Measurements from ENCODE around the gene RUFY2. TPM values are rescaled to one million over a fixed set of nuclear protein-coding genes. Genes with fewer than 3 reads are reported as not detected.
A peak's percentile ranks its signal among the peaks of the same experiment; 100 is the strongest.
"Not testable (repeated sequence)": the region's sequence is repeated elsewhere in the genome, so short reads cannot be mapped to it uniquely, and the experiment has no call there.

RUFY2 gene
- total RNA-seq: 10 to 100 TPM; 15.5 to 22.6 TPM

DNA sequence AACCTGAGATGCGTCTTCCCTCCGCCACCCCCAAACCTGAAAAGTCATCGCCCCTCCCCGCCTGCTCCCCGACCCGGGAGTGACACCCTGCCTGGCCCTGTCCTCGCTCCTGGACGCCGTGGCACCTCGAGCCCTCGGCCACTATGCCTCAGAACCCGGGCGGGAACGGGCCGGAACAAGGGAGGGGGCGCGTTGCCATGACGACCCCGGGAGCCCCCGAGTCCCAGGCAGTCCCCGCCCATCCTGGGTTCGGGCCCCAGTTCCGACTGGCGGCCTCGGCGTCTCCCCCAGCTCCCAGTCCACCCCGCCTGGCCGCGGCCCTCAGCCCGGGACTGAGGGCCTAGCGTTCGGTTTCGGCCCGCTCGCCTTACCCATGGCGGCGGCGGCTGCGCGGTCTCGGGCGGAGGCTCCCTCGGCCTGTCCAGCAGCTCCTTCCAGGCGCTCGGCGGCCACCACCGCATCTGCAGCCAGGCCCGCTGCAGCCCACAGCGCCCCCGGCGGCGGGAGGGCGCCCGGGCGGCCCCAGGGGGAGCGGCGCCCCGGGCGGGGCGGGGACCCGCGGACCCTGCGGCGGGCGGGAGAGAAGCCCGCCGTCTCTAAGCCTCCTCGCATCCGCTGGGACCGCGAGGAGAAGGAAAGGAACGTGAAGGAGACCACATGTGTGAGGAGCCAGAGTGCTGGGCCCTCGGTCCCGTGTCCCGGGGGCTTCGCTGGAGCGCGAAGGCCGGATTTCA lies at the start of gene RUFY2:
TSS of gene RUFY2 (minus strand) at position 463 of the 734 bp plus-strand sequence. CDS start at position 375, 88 bp downstream.
- H3K27ac Mint-ChIP-seq: peak within 1 kb of the TSS; percentile 83
- no peaks in the 10 kb centered on the region for H3K36me3 Mint-ChIP-seq
- H3K4me1 Mint-ChIP-seq: peaks cover 16% of the 10 kb centered on the region
- ATAC-seq (ENCODE audit: low read depth): peak; percentile 95
- peak within 1 kb of the TSS; percentile 90 for H3K4me3 Mint-ChIP-seq
- peak; percentile 94 for DNase-seq
- POLR2A ChIA-PET: interaction anchor here (0.6 to 1.7 kb wide), 10 partner anchors 9 to 490 kb away, joined by 3 to 23 read pairs (median 3); partner anchors contain the start of genes DNA2, HNRNPH3 and PBLD
- no peaks in the 10 kb centered on the region for H3K9me3 Mint-ChIP-seq
- H3K27me3 Mint-ChIP-seq: no peaks in the 10 kb centered on the region

- H3K4me3 Mint-ChIP-seq; H3K4me1 Mint-ChIP-seq; H3K27me3 Mint-ChIP-seq; DNase-seq; H3K9me3 Mint-ChIP-seq; H3K27ac Mint-ChIP-seq; ATAC-seq (ENCODE audit: low read depth): not testable (repeated sequence)
- peaks cover 26% of the 10 kb centered on the region for H3K36me3 Mint-ChIP-seq
- POLR2A ChIA-PET: interaction anchor here (1.1 kb wide), 1 partner anchor 9 kb away, joined by 5 read pairs; no protein-coding TSS in a partner anchor
Observed at GRCh38 chr10:68449698-68450097, 42.6 kb upstream of the RUFY2 start.

DNA sequence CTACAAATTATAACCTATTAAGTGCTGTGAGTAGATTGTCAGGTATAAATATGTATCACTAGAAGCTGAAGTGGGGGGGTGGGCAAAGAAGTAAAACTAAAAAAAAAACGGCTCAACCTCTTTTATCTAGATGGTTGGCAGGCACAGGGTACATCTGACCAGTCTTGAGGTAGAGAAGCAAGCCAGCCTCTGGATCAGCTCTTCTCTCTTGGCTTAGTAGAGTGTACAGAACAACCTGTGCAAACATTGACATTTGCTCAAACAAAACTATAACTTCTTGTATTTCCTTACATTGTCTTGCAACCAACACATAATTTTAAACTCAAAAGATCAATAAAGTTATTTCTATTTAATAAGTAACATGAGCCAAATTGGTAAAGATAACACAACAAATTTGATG lies 39.1 kb upstream of the RUFY2 start:
- Mint-ChIP-seq H3K27ac (no peak overlapping the region), H3K27me3 (no peaks in the 10 kb centered on the region), H3K4me3 (no peak overlapping the region), H3K9me3 (no peaks in the 10 kb centered on the region), H3K4me1 (no peaks in the 10 kb centered on the region), H3K36me3 (peaks cover 24% of the 10 kb centered on the region)
- POLR2A ChIA-PET: interaction anchor here (0.6 kb wide), 1 partner anchor 38 kb away, joined by 4 read pairs; no protein-coding TSS in a partner anchor
- ATAC-seq (ENCODE audit: low read depth) (no peak), DNase-seq (no peak)

DNA sequence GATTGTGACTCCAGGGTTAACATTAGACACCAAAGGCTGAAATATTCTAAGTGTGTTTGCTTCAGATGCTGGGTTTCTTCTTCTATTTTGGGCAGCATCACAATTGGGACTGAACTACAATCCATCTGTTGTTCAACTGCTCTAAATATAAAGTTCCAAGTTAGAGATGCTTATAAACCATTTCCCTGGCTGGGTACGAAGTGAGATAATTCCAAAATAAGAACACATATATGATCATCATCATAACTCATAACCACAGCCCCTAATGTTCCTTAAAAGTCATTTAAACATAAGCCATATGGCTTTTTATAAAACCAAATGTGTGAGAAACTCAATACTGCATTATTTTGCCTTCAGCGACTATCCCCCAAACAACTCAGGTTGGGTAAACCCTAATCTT lies 35.9 kb upstream of the RUFY2 start:
- H3K27ac Mint-ChIP-seq: no peak overlapping the region
- no peaks in the 10 kb centered on the region for H3K4me1 Mint-ChIP-seq
- POLR2A ChIA-PET: no interaction called here
- H3K27me3 Mint-ChIP-seq: no peaks in the 10 kb centered on the region
- no peak overlapping the region for H3K4me3 Mint-ChIP-seq
- no peak for ATAC-seq (ENCODE audit: low read depth)
- peaks cover 17% of the 10 kb centered on the region for H3K36me3 Mint-ChIP-seq
- H3K9me3 Mint-ChIP-seq: no peaks in the 10 kb centered on the region
- no peak for DNase-seq

DNA sequence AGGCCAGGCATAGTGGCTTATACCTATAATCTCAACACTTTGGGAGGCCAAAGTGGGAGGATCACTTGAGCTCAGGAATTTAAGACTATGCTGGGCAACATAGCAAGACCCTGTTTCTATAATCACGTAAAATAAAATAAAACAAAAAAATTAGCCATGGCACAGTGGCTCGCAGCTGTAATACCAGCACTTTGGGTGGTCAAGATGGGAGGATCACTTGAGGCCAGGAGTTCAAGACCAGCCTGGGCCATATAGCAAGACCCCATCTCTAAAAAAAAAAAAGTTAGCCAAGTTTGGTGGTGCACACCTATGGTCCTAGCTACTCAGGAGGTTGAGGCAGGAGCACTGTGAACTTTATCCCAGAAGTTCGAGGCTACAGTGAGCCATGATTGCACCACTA lies 33.8 kb upstream of the RUFY2 start:
- no peak for DNase-seq
- Mint-ChIP-seq H3K27me3 (no peaks in the 10 kb centered on the region), H3K4me3 (no peak overlapping the region), H3K9me3 (no peaks in the 10 kb centered on the region), H3K4me1 (peaks cover 2% of the 10 kb centered on the region), H3K36me3 (peaks cover 28% of the 10 kb centered on the region), H3K27ac (no peak overlapping the region)
- POLR2A ChIA-PET: interaction anchor here (1.5 kb wide), 1 partner anchor 9 kb away, joined by 5 read pairs; no protein-coding TSS in a partner anchor
- no peak for ATAC-seq (ENCODE audit: low read depth)

GRCh38 chr10:68435803-68436202 lies 28.7 kb upstream of the RUFY2 start:
- Mint-ChIP-seq H3K27me3 (no peaks in the 10 kb centered on the region), H3K36me3 (peaks cover 27% of the 10 kb centered on the region), H3K9me3 (no peaks in the 10 kb centered on the region), H3K27ac (no peak overlapping the region), H3K4me3 (no peak overlapping the region), H3K4me1 (peaks cover 2% of the 10 kb centered on the region)
- DNase-seq: no peak
- POLR2A ChIA-PET: no interaction called here
- ATAC-seq (ENCODE audit: low read depth): no peak

DNA sequence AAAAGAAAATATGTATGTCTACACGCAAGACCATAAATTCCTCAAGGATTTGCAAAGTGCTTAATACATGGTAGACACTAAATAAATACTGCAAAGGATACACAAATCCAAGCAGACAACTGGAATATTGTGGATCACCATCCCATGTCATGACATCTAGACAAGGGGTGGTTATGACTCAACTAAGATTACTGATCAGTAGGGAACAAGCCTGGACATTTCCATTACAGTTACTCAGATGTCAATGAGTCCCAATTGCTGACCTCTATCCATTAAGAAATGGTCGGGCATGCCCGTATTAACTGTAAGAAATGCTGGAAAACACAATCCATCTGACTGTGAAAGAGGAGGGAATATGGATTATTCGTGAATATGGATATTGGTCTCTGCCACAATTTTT lies 27.6 kb upstream of the RUFY2 start:
- no peak for ATAC-seq (ENCODE audit: low read depth)

GRCh38 chr10:68428396-68429104 lies 21.5 kb upstream of the RUFY2 start:
- POLR2A ChIA-PET: no interaction called here
- Mint-ChIP-seq H3K27ac (no peak overlapping the region), H3K9me3 (no peaks in the 10 kb centered on the region), H3K36me3 (peaks cover 23% of the 10 kb centered on the region), H3K4me3 (no peak overlapping the region), H3K27me3 (no peaks in the 10 kb centered on the region), H3K4me1 (peaks cover 8% of the 10 kb centered on the region)
- no peak for DNase-seq
- no peak for ATAC-seq (ENCODE audit: low read depth)

More for the DNA sequence above, 27.6 kb upstream of the RUFY2 start:
- no peaks in the 10 kb centered on the region for H3K27me3 Mint-ChIP-seq
- no peaks in the 10 kb centered on the region for H3K9me3 Mint-ChIP-seq
- H3K27ac Mint-ChIP-seq: no peak overlapping the region
- DNase-seq: no peak
- POLR2A ChIA-PET: interaction anchor here (0.6 kb wide), 1 partner anchor 326 kb away, joined by 3 read pairs; no protein-coding TSS in a partner anchor
- no peak overlapping the region for H3K4me3 Mint-ChIP-seq
- peaks cover 2% of the 10 kb centered on the region for H3K4me1 Mint-ChIP-seq
- peaks cover 29% of the 10 kb centered on the region for H3K36me3 Mint-ChIP-seq

- POLR2A ChIA-PET: interaction anchor here (0.6 to 1.4 kb wide), 3 partner anchors 17 to 97 kb away, joined by 3 to 6 read pairs (median 3); partner anchors contain the start of gene RUFY2
- no peak overlapping the region for H3K27ac Mint-ChIP-seq
- no peak for ATAC-seq (ENCODE audit: low read depth)
- no peak overlapping the region for H3K4me3 Mint-ChIP-seq
- peaks cover 26% of the 10 kb centered on the region for H3K36me3 Mint-ChIP-seq
- DNase-seq: no peak
- peaks cover 13% of the 10 kb centered on the region for H3K4me1 Mint-ChIP-seq
- no peaks in the 10 kb centered on the region for H3K9me3 Mint-ChIP-seq
- H3K27me3 Mint-ChIP-seq: no peaks in the 10 kb centered on the region
Observed at GRCh38 chr10:68424454-68425014, 17.5 kb upstream of the RUFY2 start.

- Mint-ChIP-seq H3K27ac (peak overlapping the region; percentile 81), H3K9me3 (no peaks in the 10 kb centered on the region), H3K27me3 (no peaks in the 10 kb centered on the region), H3K36me3 (peaks cover 30% of the 10 kb centered on the region), H3K4me1 (peaks cover 13% of the 10 kb centered on the region), H3K4me3 (peak overlapping the region; percentile 51)
- ATAC-seq (ENCODE audit: low read depth) (peak; percentile 86), DNase-seq (peak; percentile 53)
- POLR2A ChIA-PET: interaction anchor here (1.1 to 1.4 kb wide), 2 partner anchors 16 to 44 kb away, joined by 3 to 6 read pairs; partner anchors contain the start of gene RUFY2
Observed at GRCh38 chr10:68423522-68423921, 16.4 kb upstream of the RUFY2 start.

GRCh38 chr10:68419376-68419775 lies 12.3 kb upstream of the RUFY2 start:
- Mint-ChIP-seq H3K4me1 (peaks cover 10% of the 10 kb centered on the region), H3K27ac (no peak overlapping the region), H3K27me3 (no peaks in the 10 kb centered on the region), H3K9me3 (no peaks in the 10 kb centered on the region), H3K36me3 (peaks cover 38% of the 10 kb centered on the region), H3K4me3 (no peak overlapping the region)
- no peak for ATAC-seq (ENCODE audit: low read depth)
- no peak for DNase-seq
- POLR2A ChIA-PET: interaction anchor here (0.6 kb wide), 1 partner anchor 8 kb away, joined by 4 read pairs; no protein-coding TSS in a partner anchor

GRCh38 chr10:68408898-68409518 lies 1.9 kb upstream of the RUFY2 start:
- DNase-seq (no peak), ATAC-seq (ENCODE audit: low read depth) (no peak)
- Mint-ChIP-seq H3K27ac (peak overlapping the region; percentile 16), H3K4me1 (peaks cover 16% of the 10 kb centered on the region), H3K27me3 (no peaks in the 10 kb centered on the region), H3K4me3 (no peak overlapping the region), H3K36me3 (peaks cover 7% of the 10 kb centered on the region), H3K9me3 (no peaks in the 10 kb centered on the region)
- POLR2A ChIA-PET: interaction anchor here (1.0 to 1.1 kb wide), 2 partner anchors 63 to 76 kb away, joined by 3 to 8 read pairs; partner anchors contain the start of genes DNA2 and PBLD
